Raji (cell line): ENCODE data around the gene NDUFV2.

Experiments
- POLR2A ChIP-seq: IDR thresholded peaks from 2 replicates; pipeline ENCODE4 v1.6.1; 2011; ENCODE audit warnings: low read depth, low read length, control low read depth; ENCODE audit not compliant: insufficient read depth

NDUFV2 gene

GRCh38 chr18:9157806-9158205, 55.3 kb downstream of the NDUFV2 start:
- no peak for TF ChIP-seq POLR2A

GRCh38 chr18:9160014-9160413, 57.5 kb downstream of the NDUFV2 start:
- no peak for TF ChIP-seq POLR2A

- no peak for TF ChIP-seq POLR2A
Measured at GRCh38 chr18:9172506-9173127, 70.1 kb downstream of the NDUFV2 start.

GRCh38 chr18:9173770-9174233, 71.3 kb downstream of the NDUFV2 start:
- TF ChIP-seq POLR2A: no peak

- no peak for TF ChIP-seq POLR2A
Measured at GRCh38 chr18:9174302-9174701, 71.8 kb downstream of the NDUFV2 start.

GRCh38 chr18:9175115-9175514, 72.6 kb downstream of the NDUFV2 start:
- TF ChIP-seq POLR2A: no peak

- no peak for TF ChIP-seq POLR2A
Measured at GRCh38 chr18:9177031-9177430, 74.5 kb downstream of the NDUFV2 start.

GRCh38 chr18:9177466-9177865, 75.0 kb downstream of the NDUFV2 start:
- TF ChIP-seq POLR2A: no peak

- no peak for TF ChIP-seq POLR2A
Measured at GRCh38 chr18:9178557-9178956, 76.1 kb downstream of the NDUFV2 start.

GRCh38 chr18:9181275-9181674, 78.8 kb downstream of the NDUFV2 start:
- TF ChIP-seq POLR2A: no peak

GRCh38 chr18:9182852-9183399, 80.4 kb downstream of the NDUFV2 start:
- no peak for TF ChIP-seq POLR2A
